AG09309 (cell line): ENCODE data around the gene CACNA2D2.
"Not testable (repeated sequence)": the region's sequence is repeated elsewhere in the genome, so short reads cannot be mapped to it uniquely, and the experiment has no call there.

ENCODE experiments used
- DNase-seq: peaks from one replicate; pipeline ENCODE4 v3.0.0-alpha.2; 2010; ENCODE audit warnings: low read depth
- H3K4me3 ChIP-seq: 2 replicates; pipeline ENCODE4 v1.5.1; 2011; ENCODE audit warnings: mild to moderate bottlenecking, low read depth, low read length, moderate library complexity; ENCODE audit not compliant: control insufficient read depth
- CTCF ChIP-seq: IDR thresholded peaks from 2 replicates; pipeline ENCODE4 v1.5.1; 2011; ENCODE audit warnings: mild to moderate bottlenecking, low read depth, low read length, inconsistent platforms; ENCODE audit not compliant: insufficient read depth, control insufficient read depth; ENCODE audit errors: missing control alignments

The CACNA2D2 gene

GRCh38 chr3:50519471-50520089 is 16.1 kb upstream of the CACNA2D2 start:
- no peak for DNase-seq
- H3K4me3 ChIP-seq: no peak overlapping the region
- TF ChIP-seq CTCF: peak; percentile 97

GRCh38 chr3:50518436-50518835 is 15.0 kb upstream of the CACNA2D2 start:
- no peak overlapping the region for H3K4me3 ChIP-seq
- no peak for TF ChIP-seq CTCF
- DNase-seq: no peak

GRCh38 chr3:50517721-50518206 is 14.3 kb upstream of the CACNA2D2 start:
- no peak for TF ChIP-seq CTCF
- no peak for DNase-seq
- H3K4me3 ChIP-seq: no peak overlapping the region

- TF ChIP-seq CTCF: no peak
- no peak overlapping the region for H3K4me3 ChIP-seq
- DNase-seq: no peak
These were observed 13.0 kb upstream of the CACNA2D2 start for GRCh38 chr3:50516440-50516871.

- TF ChIP-seq CTCF: no peak
- no peak for DNase-seq
- no peak overlapping the region for H3K4me3 ChIP-seq
These were observed 12.4 kb upstream of the CACNA2D2 start for GRCh38 chr3:50515565-50516439.

GRCh38 chr3:50512908-50513307 is 9.5 kb upstream of the CACNA2D2 start:
- not testable (repeated sequence) for DNase-seq, H3K4me3 ChIP-seq

- H3K4me3 ChIP-seq: no peak overlapping the region
- no peak for DNase-seq
- no peak for TF ChIP-seq CTCF
These were observed 8.7 kb upstream of the CACNA2D2 start for GRCh38 chr3:50512131-50512530.
